Lung (tissue), 12 donors: ENCODE data around the gene VIP. TPM values are rescaled to one million over a fixed set of nuclear protein-coding genes. Genes with fewer than 3 reads are reported as not detected.

Experiments used
- ATAC-seq: fragments of 200-7000 bp; cut with Tn5 transposase; one replicate; pipeline ENCODE4 v1.9.1; 2020; ENCODE audit warnings: moderate number of reproducible peaks; ENCODE audit not compliant: insufficient read depth, low FRiP score
- DNase-seq, 3 donors: peaks; one replicate each; pipeline ENCODE4 v3.0.0-alpha.2; 2013 to 2017
- H3K27ac ChIP-seq, 2 donors: one replicate each; pipeline ENCODE4 v1.5.1; 2013; ENCODE audit warnings: mild to moderate bottlenecking in 2 of 2, moderate library complexity in 2 of 2, control low read depth in 1 of 2, inconsistent platforms in 1 of 2, low read depth in 1 of 2, low read length in 1 of 2
- H3K27me3 ChIP-seq, 3 donors: one replicate each; pipeline ENCODE4 v1.5.1; 2013; ENCODE audit warnings: low read length in 2 of 3; ENCODE audit not compliant: control insufficient read depth in 3 of 3, insufficient read depth in 3 of 3
- H3K36me3 ChIP-seq, 4 donors: one replicate each; pipeline ENCODE4 v1.5.1; 2013; ENCODE audit warnings: low read length in 4 of 4, mild to moderate bottlenecking in 1 of 4, moderate library complexity in 1 of 4; ENCODE audit not compliant: control insufficient read depth in 4 of 4, insufficient read depth in 4 of 4
- H3K4me1 ChIP-seq, 5 donors: one replicate each; pipeline ENCODE4 v1.5.1; 2013; ENCODE audit warnings: low read length in 5 of 5, mild to moderate bottlenecking in 2 of 5, moderate library complexity in 1 of 5; ENCODE audit not compliant: control insufficient read depth in 5 of 5, insufficient read depth in 5 of 5
- H3K4me3 ChIP-seq: one replicate; pipeline ENCODE4 v1.5.1; 2013; ENCODE audit warnings: mild to moderate bottlenecking, control low read depth, moderate library complexity
- H3K9ac ChIP-seq, 2 donors: one replicate each; pipeline ENCODE4 v1.5.1; 2013; ENCODE audit warnings: low read length in 2 of 2, control low read depth in 1 of 2; ENCODE audit not compliant: insufficient read depth in 1 of 2
- H3K9me3 ChIP-seq, 4 donors: one replicate each; pipeline ENCODE4 v1.5.1; 2013; ENCODE audit warnings: low read length in 3 of 4, mild to moderate bottlenecking in 1 of 4, moderate library complexity in 1 of 4; ENCODE audit not compliant: control insufficient read depth in 4 of 4, insufficient read depth in 3 of 4
- WGBS, 2 donors: extraction: QIAGEN DNeasy Blood & Tissue Kit; methylation state at CpG; one replicate each; pipeline ENCODE4 v1.1.7; 2013; 5-methylcytosine and 5-hydroxymethylcytosine counted together
- polyA plus RNA-seq, 2 donors: library from polyadenylated mRNA; stranded (reverse); fragments of 200-250 nt; gene quantifications; one replicate each; pipeline ENCODE4 v1.2.1, GENCODE V29; 2013
- total RNA-seq, 2 donors: library from RNA; depleted of rRNA in 1 of 2; stranded (reverse); fragments of >200 nt in 1 of 2; gene quantifications; one replicate each; pipeline ENCODE4 v1.2.1, GENCODE V29; 2014 to 2021
- TF ChIP-seq, protein P1 (sequence below): IDR thresholded peaks from 2 replicates; pipeline ENCODE4 v1.5.1; 2012; ENCODE audit warnings: mild to moderate bottlenecking; ENCODE audit errors: control extremely low read depth, extremely low read depth
- donor health status: control.
- donor health status: control.
- donor health status: Bipolar disorder and iron deficiency.
- donor health status: healthy.
- donor health status: DM: yes; HTN: yes; CAD: no.

Gene VIP
- total and polyA plus RNA-seq, 4 donors, result 0.35 to 13.0 (median 0.92) TPM

DNA sequence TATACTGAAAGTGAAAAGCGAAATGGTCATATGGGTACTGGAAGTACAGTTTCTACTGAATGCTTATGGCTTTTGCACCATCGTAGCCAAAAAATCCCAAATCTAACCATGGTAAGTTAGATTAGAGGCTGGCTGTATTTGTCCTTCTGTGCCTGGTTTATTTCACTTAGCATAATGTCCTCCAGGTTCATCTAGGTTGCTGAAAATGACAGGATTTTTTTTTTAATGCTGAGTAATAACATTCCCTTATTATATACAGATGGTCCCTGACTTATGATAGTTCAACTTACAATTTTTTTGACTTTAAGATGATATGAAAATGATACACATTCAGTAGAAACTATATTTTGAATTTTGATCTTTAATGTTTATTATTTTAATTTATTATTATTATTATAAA is 45.3 kb upstream of the VIP start:
- WGBS, 2 donors, result 77 to 83% methylated on average over 2 of the region's 2 CpGs
- no peak for ATAC-seq
- TF ChIP-seq, protein P1, sequence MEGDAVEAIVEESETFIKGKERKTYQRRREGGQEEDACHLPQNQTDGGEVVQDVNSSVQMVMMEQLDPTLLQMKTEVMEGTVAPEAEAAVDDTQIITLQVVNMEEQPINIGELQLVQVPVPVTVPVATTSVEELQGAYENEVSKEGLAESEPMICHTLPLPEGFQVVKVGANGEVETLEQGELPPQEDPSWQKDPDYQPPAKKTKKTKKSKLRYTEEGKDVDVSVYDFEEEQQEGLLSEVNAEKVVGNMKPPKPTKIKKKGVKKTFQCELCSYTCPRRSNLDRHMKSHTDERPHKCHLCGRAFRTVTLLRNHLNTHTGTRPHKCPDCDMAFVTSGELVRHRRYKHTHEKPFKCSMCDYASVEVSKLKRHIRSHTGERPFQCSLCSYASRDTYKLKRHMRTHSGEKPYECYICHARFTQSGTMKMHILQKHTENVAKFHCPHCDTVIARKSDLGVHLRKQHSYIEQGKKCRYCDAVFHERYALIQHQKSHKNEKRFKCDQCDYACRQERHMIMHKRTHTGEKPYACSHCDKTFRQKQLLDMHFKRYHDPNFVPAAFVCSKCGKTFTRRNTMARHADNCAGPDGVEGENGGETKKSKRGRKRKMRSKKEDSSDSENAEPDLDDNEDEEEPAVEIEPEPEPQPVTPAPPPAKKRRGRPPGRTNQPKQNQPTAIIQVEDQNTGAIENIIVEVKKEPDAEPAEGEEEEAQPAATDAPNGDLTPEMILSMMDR, result no peak

DNA sequence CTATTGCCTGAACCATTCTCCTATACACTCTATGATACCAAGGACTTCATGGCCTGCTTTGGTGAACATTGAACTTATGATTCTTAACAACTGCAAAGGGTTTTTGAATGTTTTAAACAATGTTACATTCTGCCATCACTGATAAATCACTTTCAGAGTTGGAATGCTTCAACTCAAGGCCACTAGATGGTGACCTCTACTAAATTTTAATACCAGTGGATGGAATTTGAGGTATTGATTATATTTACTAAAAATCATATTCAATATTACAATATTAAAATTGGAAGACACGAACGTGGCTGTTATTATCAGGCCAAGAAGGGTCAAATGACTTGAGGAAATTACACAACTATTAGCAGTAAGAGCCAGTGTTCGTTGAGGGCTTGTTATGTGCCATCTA is 34.3 kb upstream of the VIP start:
- Histone ChIP-seq H3K9ac (no peak overlapping the region), H3K27ac (no peak overlapping the region), H3K36me3 (no peaks in the 10 kb centered on the region), H3K27me3 (no peaks in the 10 kb centered on the region), H3K4me1 (peaks cover 0 to 3% (median 0%) of the 10 kb centered on the region in 5 donors), H3K9me3 (no peaks in the 10 kb centered on the region), H3K4me3 (no peak overlapping the region)
- TF ChIP-seq, protein P1, result no peak
- no peak for ATAC-seq
- 56 to 60% methylated on average over 3 of the region's 3 CpGs for WGBS, 2 donors
- no peak for DNase-seq

More for the DNA sequence above, 45.3 kb upstream of the VIP start:
- Histone ChIP-seq H3K27me3 (no peaks in the 10 kb centered on the region), H3K36me3 (no peaks in the 10 kb centered on the region), H3K9ac (no peak overlapping the region), H3K27ac (no peak overlapping the region), H3K4me1 (no peaks in the 10 kb centered on the region), H3K9me3 (no peaks in the 10 kb centered on the region), H3K4me3 (no peak overlapping the region)
- DNase-seq, result no peak

DNA sequence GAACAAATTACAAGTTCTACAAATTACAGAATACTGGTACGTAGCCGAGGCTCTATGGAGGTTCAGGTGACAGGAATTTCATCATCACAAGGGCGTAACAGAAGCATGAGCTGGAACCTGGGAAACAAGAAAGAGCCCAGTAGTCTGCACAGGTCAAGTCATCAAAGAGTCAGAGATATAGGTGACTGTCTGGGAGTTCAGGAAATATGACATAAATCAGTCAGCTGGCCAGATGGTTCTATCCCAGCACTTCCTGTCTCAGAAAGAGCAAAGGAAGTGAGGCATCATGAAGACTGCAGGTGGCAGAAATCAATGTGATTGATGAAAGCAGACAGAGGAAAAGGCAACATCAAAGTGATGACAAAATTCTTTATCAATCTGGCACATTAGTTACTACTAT is 29.6 kb upstream of the VIP start:
- H3K9me3 ChIP-seq, result no peaks in the 10 kb centered on the region
- no peak overlapping the region for H3K9ac ChIP-seq
- no peak for ATAC-seq
- no peaks in the 10 kb centered on the region for H3K27me3 ChIP-seq
- H3K4me3 ChIP-seq, result no peak overlapping the region
- no peak overlapping the region for H3K27ac ChIP-seq
- H3K4me1 ChIP-seq, result peaks cover 0 to 3% (median 0%) of the 10 kb centered on the region in 5 donors
- 63 to 69% methylated on average over 3 of the region's 3 CpGs for WGBS, 2 donors
- no peaks in the 10 kb centered on the region for H3K36me3 ChIP-seq
- TF ChIP-seq, protein P1, result no peak
- DNase-seq, result peak in 2 of 3 donors; percentile 17 to 27

DNA sequence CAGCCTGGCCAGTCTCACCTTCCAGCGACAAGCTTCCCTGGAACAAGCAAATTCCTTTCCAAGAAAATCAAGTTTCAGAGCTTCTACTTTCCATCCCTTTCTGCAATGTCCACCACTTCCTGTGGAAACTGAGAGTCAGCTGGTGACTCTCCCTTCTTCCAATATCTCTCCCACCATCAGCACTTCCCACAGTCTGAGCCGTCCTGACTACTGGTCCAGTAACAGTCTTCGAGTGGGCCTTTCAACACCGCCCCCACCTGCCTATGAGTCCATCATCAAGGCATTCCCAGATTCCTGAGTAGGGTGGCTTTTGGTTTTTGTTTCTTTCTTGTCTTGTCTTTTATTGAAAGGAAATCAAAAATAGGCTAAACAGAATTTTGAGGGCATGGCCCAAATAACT is 28.6 kb upstream of the VIP start:
- Histone ChIP-seq H3K4me3 (no peak overlapping the region), H3K27ac (no peak overlapping the region), H3K9ac (no peak overlapping the region), H3K4me1 (peaks cover 0 to 3% (median 0%) of the 10 kb centered on the region in 5 donors), H3K36me3 (no peaks in the 10 kb centered on the region), H3K27me3 (no peaks in the 10 kb centered on the region), H3K9me3 (no peaks in the 10 kb centered on the region)
- WGBS, 2 donors, result 89 to 92% methylated on average over 4 of the region's 4 CpGs
- DNase-seq (no peak), ATAC-seq (no peak)
- TF ChIP-seq, protein P1, result no peak
